ENCODE data around the gene RAB3GAP1.

The RAB3GAP1 gene

GRCh38 chr2:135113322-135113721, 61.2 kb downstream of the RAB3GAP1 start:
- TF ChIP-seq, protein P1, sequence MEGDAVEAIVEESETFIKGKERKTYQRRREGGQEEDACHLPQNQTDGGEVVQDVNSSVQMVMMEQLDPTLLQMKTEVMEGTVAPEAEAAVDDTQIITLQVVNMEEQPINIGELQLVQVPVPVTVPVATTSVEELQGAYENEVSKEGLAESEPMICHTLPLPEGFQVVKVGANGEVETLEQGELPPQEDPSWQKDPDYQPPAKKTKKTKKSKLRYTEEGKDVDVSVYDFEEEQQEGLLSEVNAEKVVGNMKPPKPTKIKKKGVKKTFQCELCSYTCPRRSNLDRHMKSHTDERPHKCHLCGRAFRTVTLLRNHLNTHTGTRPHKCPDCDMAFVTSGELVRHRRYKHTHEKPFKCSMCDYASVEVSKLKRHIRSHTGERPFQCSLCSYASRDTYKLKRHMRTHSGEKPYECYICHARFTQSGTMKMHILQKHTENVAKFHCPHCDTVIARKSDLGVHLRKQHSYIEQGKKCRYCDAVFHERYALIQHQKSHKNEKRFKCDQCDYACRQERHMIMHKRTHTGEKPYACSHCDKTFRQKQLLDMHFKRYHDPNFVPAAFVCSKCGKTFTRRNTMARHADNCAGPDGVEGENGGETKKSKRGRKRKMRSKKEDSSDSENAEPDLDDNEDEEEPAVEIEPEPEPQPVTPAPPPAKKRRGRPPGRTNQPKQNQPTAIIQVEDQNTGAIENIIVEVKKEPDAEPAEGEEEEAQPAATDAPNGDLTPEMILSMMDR (IDR thresholded peaks at IDR 0.05): no peak
- TF ChIP-seq ZFX (IDR thresholded peaks at IDR 0.05; ENCODE audit: borderline replicate concordance): no peak
- no peak overlapping the region for H3K27ac ChIP-seq

GRCh38 chr2:135119582-135119981, 67.5 kb downstream of the RAB3GAP1 start:
- TF ChIP-seq, protein P1 (IDR thresholded peaks at IDR 0.05): no peak
- TF ChIP-seq ZFX (IDR thresholded peaks at IDR 0.05; ENCODE audit: borderline replicate concordance): no peak
- no peak overlapping the region for H3K27ac ChIP-seq

GRCh38 chr2:135121016-135121657, 69.0 kb downstream of the RAB3GAP1 start:
- H3K27ac ChIP-seq: peak overlapping the region; percentile 66
- TF ChIP-seq, protein P1 (IDR thresholded peaks at IDR 0.05): no peak
- no peak for TF ChIP-seq ZFX (IDR thresholded peaks at IDR 0.05; ENCODE audit: borderline replicate concordance)

- peak overlapping the region; percentile 66 for H3K27ac ChIP-seq
These were observed 69.6 kb downstream of the RAB3GAP1 start for GRCh38 chr2:135121658-135122039.

GRCh38 chr2:135124924-135125886, 73.1 kb downstream of the RAB3GAP1 start:
- no peak for TF ChIP-seq ZFX (IDR thresholded peaks at IDR 0.05; ENCODE audit: borderline replicate concordance)
- TF ChIP-seq, protein P1 (IDR thresholded peaks at IDR 0.05): no peak
- no peak overlapping the region for H3K27ac ChIP-seq

- no peak for TF ChIP-seq ZFX (IDR thresholded peaks at IDR 0.05; ENCODE audit: borderline replicate concordance)
- TF ChIP-seq, protein P1 (IDR thresholded peaks at IDR 0.05): no peak
- H3K27ac ChIP-seq: no peak overlapping the region
These were observed 73.8 kb downstream of the RAB3GAP1 start for GRCh38 chr2:135125940-135126339.

DNA sequence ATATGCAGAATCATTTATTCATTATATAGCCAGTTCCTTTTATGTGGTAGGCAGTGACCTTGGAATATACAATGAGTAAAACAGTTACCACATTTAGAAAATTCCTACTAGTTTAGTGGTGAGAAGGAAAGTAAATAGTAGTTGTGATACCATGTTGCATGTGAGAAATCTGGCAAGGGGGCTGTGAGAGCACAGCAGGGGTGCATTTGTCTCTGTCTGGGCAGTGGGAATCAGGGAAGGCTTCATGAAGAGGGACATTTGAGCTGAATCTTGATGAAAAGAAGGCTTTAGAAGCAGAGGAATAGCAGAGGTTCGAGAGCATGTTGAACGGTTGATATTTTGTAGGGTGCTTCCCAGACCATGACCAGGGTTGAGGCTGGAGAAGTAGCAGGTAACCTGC, 78.7 kb downstream of the RAB3GAP1 start:
- no peak for TF ChIP-seq ZFX (IDR thresholded peaks at IDR 0.05; ENCODE audit: borderline replicate concordance)
- TF ChIP-seq, protein P1 (IDR thresholded peaks at IDR 0.05): no peak

More for the DNA sequence above, 78.7 kb downstream of the RAB3GAP1 start:
- no peak overlapping the region for H3K27ac ChIP-seq

Measured in 22Rv1 (cell line).